GM19328 (cell line): ENCODE results near the gene TBCD.

Experiments used
- ATAC-seq: cut with Tn5 transposase; IDR thresholded peaks from one replicate; pipeline ENCODE4 v1.9.1; 2021; ENCODE audit warnings: mild to moderate bottlenecking, moderate library complexity; ENCODE audit not compliant: unreplicated experiment

TBCD gene

GRCh38 chr17:82867763-82868325, 116.0 kb downstream of the TBCD start:
- no peak for ATAC-seq

- ATAC-seq, result no peak
These were observed 116.9 kb downstream of the TBCD start for GRCh38 chr17:82868715-82869131.

GRCh38 chr17:82869536-82869935, 117.7 kb downstream of the TBCD start:
- no peak for ATAC-seq

GRCh38 chr17:82870091-82870491, 118.2 kb downstream of the TBCD start:
- ATAC-seq, result no peak

GRCh38 chr17:82870541-82870940, 118.7 kb downstream of the TBCD start:
- no peak for ATAC-seq

GRCh38 chr17:82871056-82871775, 119.4 kb downstream of the TBCD start:
- ATAC-seq, result no peak

- ATAC-seq, result no peak
These were observed 120.1 kb downstream of the TBCD start for GRCh38 chr17:82871776-82872561.

- no peak for ATAC-seq
These were observed 121.0 kb downstream of the TBCD start for GRCh38 chr17:82872591-82873520.

- no peak for ATAC-seq
These were observed 121.7 kb downstream of the TBCD start for GRCh38 chr17:82873521-82873920.

- ATAC-seq, result no peak
These were observed 122.4 kb downstream of the TBCD start for GRCh38 chr17:82874011-82874835.

GRCh38 chr17:82875407-82875856, 123.6 kb downstream of the TBCD start:
- ATAC-seq, result no peak

GRCh38 chr17:82876149-82876548, 124.3 kb downstream of the TBCD start:
- ATAC-seq, result no peak

GRCh38 chr17:82876602-82877379, 124.9 kb downstream of the TBCD start:
- ATAC-seq, result no peak

- ATAC-seq, result no peak
These were observed 126.7 kb downstream of the TBCD start for GRCh38 chr17:82878527-82878926.

GRCh38 chr17:82879241-82879640, 127.4 kb downstream of the TBCD start:
- ATAC-seq, result no peak

GRCh38 chr17:82880620-82881323, 128.9 kb downstream of the TBCD start:
- ATAC-seq, result no peak

- no peak for ATAC-seq
These were observed 129.5 kb downstream of the TBCD start for GRCh38 chr17:82881324-82881823.
